Activated naive CD4-positive, alpha-beta T cell treated with anti-CD3 and anti-CD28 coated beads for 36 hours (primary cell): ENCODE data around the gene PRSS2. TPM values are rescaled to one million over a fixed set of nuclear protein-coding genes. Genes with fewer than 3 reads are reported as not detected.
A peak's percentile ranks its signal among the peaks of the same experiment; 100 is the strongest.

Experiments
- CTCF ChIA-PET: fragments of 350-600 bp; sonication (Branson Sonifier 250); formaldehyde crosslinking; loops from one replicate; lab custom pipeline; 2021; ENCODE audit warnings: antibody characterized with exemption; lab: Charles Lee
- DNase-seq: peaks from one replicate; pipeline ENCODE4 v3.0.0-alpha.2; 2020
- H3K27ac Mint-ChIP-seq: one replicate; pipeline ENCODE4 v1.8.0; 2021; ENCODE audit warnings: mild to moderate bottlenecking, mixed read lengths
- H3K27me3 Mint-ChIP-seq: one replicate; pipeline ENCODE4 v1.8.0; 2021; ENCODE audit warnings: low read depth, mixed read lengths
- H3K36me3 Mint-ChIP-seq: one replicate; pipeline ENCODE4 v1.8.0; 2021; ENCODE audit warnings: low read depth, mixed read lengths
- H3K4me1 Mint-ChIP-seq: one replicate; pipeline ENCODE4 v1.8.0; 2021; ENCODE audit warnings: low read depth, mixed read lengths
- H3K4me3 Mint-ChIP-seq: one replicate; pipeline ENCODE4 v1.8.0; 2021; ENCODE audit warnings: mild to moderate bottlenecking, moderate library complexity, mixed read lengths
- H3K9me3 Mint-ChIP-seq: one replicate; pipeline ENCODE4 v1.8.0; 2021; ENCODE audit warnings: mixed read lengths
- intact Hi-C: fragments of 100-400 bp; cut with micrococcal nuclease; formaldehyde crosslinking; loops from one replicate; pipeline ENCODE4 v1.15.1; 2023
- total RNA-seq, 2 experiments: library from RNA; stranded (reverse); gene quantifications; one replicate each; pipeline ENCODE4 v1.2.3, GENCODE V29; 2021

The PRSS2 gene
- total RNA-seq, 2 experiments from 2014 or later, result 0.50 TPM; not detected in 1

DNA sequence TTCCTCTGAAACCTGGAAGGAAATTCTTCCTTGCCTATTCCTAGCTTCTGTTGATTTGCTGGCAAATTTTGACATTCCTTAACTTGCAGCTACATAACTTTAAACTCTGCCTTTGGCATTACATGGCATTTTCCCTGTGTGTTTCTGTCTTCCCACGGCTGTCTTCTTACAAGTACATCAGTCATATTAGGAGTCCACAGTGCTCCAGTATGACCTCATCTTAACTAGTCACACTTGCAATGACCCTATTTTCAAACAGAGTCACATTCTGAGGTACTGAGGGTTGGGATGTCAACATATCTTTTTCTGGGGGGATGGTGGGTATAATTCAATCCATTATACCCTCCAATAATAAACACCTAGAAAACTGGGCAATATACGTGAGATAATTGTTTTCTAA lies 46.7 kb downstream of the PRSS2 start:
- peaks cover 1% of the 10 kb centered on the region for H3K36me3 Mint-ChIP-seq
- no peaks in the 10 kb centered on the region for H3K27me3 Mint-ChIP-seq
- DNase-seq, result no peak
- H3K9me3 Mint-ChIP-seq, result peaks cover 2% of the 10 kb centered on the region
- CTCF ChIA-PET, result interaction anchor here (0.9 to 1.9 kb wide), 5 partner anchors 10 to 49 kb away, joined by 3 to 5 read pairs (median 3); no protein-coding TSS in a partner anchor
- H3K4me1 Mint-ChIP-seq, result peaks cover 47% of the 10 kb centered on the region
- intact Hi-C loops, result no loop called here
- H3K4me3 Mint-ChIP-seq, result no peak overlapping the region
- peak overlapping the region; percentile 0 for H3K27ac Mint-ChIP-seq

DNA sequence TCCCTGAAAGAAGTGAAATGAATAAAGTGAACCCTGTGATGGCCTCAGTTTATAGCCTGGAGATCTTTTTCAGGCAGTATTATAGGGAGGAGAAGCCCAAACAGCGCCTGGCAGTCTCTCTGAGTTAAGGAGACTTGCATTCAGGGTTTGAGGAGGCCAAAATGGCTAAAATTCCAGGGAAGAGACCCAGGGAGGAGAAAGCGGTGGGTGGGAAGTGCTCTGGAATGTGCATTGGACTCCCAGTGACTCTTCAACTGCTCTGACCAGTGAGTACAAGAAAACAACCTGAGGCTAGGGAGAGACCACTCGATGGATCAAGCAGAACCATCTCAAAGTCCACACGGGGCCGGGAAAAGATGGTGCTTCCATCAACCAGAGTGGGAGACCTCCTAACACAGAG lies 48.8 kb downstream of the PRSS2 start:
- Mint-ChIP-seq H3K9me3 (peaks cover 2% of the 10 kb centered on the region), H3K27me3 (no peaks in the 10 kb centered on the region), H3K36me3 (peaks cover 1% of the 10 kb centered on the region), H3K27ac (peak overlapping the region; percentile 51), H3K4me3 (no peak overlapping the region), H3K4me1 (peaks cover 28% of the 10 kb centered on the region)
- no peak for DNase-seq
- CTCF ChIA-PET, result interaction anchor here (0.6 to 1.5 kb wide), 5 partner anchors 16 to 480 kb away, joined by 3 to 5 read pairs (median 4); no protein-coding TSS in a partner anchor
- intact Hi-C loops, result loop anchor here (1.0 kb wide), 1 partner anchor 9 kb away; no protein-coding TSS in a partner anchor

GRCh38 chr7:142822714-142823113 lies 51.9 kb downstream of the PRSS2 start:
- intact Hi-C loops, result no loop called here
- no peaks in the 10 kb centered on the region for H3K27me3 Mint-ChIP-seq
- no peak overlapping the region for H3K27ac Mint-ChIP-seq
- H3K4me1 Mint-ChIP-seq, result peaks cover 25% of the 10 kb centered on the region
- peaks cover 1% of the 10 kb centered on the region for H3K36me3 Mint-ChIP-seq
- no peak for DNase-seq
- CTCF ChIA-PET, result interaction anchor here (0.9 kb wide), 1 partner anchor 344 kb away, joined by 3 read pairs; no protein-coding TSS in a partner anchor
- peaks cover 5% of the 10 kb centered on the region for H3K9me3 Mint-ChIP-seq
- H3K4me3 Mint-ChIP-seq, result no peak overlapping the region

Other genes starting within 250 kb of the PRSS2 start
- not detected for gene PRSS1, start 21.5 kb upstream of the PRSS2 start, total RNA-seq
- 10 to 100 TPM; 22.1 to 22.8 TPM for gene EPHB6, start 84.1 kb downstream of the PRSS2 start, total RNA-seq
- gene TRPV6, start 114.8 kb downstream of the PRSS2 start, total RNA-seq, result not detected
- gene TRPV5, start 162.8 kb downstream of the PRSS2 start, total RNA-seq, result not detected
- not detected for gene LLCFC1, start 168.5 kb downstream of the PRSS2 start, total RNA-seq
- under 1 TPM; 0.52 to 0.83 TPM for gene KEL, start 191.4 kb downstream of the PRSS2 start, total RNA-seq